GM18858 (cell line): ENCODE data around the gene SPSB1.

Experiments used
- ATAC-seq: cut with Tn5 transposase; IDR thresholded peaks from one replicate; pipeline ENCODE4 v1.9.1; 2021; ENCODE audit not compliant: unreplicated experiment

Gene SPSB1

GRCh38 chr1:9278585-9279153 lies 14.0 kb upstream of the SPSB1 start:
- no peak for ATAC-seq

- ATAC-seq, result no peak
These were observed 13.4 kb upstream of the SPSB1 start for GRCh38 chr1:9279172-9279840.

- ATAC-seq, result no peak
These were observed 12.5 kb upstream of the SPSB1 start for GRCh38 chr1:9280015-9280860.

- ATAC-seq, result no peak
These were observed 11.4 kb upstream of the SPSB1 start for GRCh38 chr1:9281071-9281827.

- ATAC-seq, result no peak
These were observed 10.6 kb upstream of the SPSB1 start for GRCh38 chr1:9281908-9282695.

GRCh38 chr1:9282696-9282955 lies 10.1 kb upstream of the SPSB1 start:
- no peak for ATAC-seq

GRCh38 chr1:9284061-9284460 lies 8.6 kb upstream of the SPSB1 start:
- no peak for ATAC-seq

- ATAC-seq, result no peak
These were observed 6.1 kb upstream of the SPSB1 start for GRCh38 chr1:9286556-9286955.

- no peak for ATAC-seq
These were observed 3.6 kb upstream of the SPSB1 start for GRCh38 chr1:9289090-9289534.

GRCh38 chr1:9289711-9290485 lies 2.8 kb upstream of the SPSB1 start:
- no peak for ATAC-seq

GRCh38 chr1:9291914-9292360 lies 757 bp upstream of the SPSB1 start:
- no peak for ATAC-seq

- no peak for ATAC-seq
These were observed 493 bp downstream of the SPSB1 start for GRCh38 chr1:9293241-9293532.

GRCh38 chr1:9293533-9294404 lies 1.1 kb downstream of the SPSB1 start:
- ATAC-seq, result no peak

- no peak for ATAC-seq
These were observed 1.7 kb downstream of the SPSB1 start for GRCh38 chr1:9294405-9294773.

GRCh38 chr1:9294910-9295636 lies 2.4 kb downstream of the SPSB1 start:
- no peak for ATAC-seq

- ATAC-seq, result no peak
These were observed 3.2 kb downstream of the SPSB1 start for GRCh38 chr1:9295884-9296283.

GRCh38 chr1:9296850-9297249 lies 4.2 kb downstream of the SPSB1 start:
- no peak for ATAC-seq

GRCh38 chr1:9297831-9298230 lies 5.1 kb downstream of the SPSB1 start:
- ATAC-seq, result no peak

GRCh38 chr1:9298282-9298681 lies 5.6 kb downstream of the SPSB1 start:
- ATAC-seq, result no peak
